ENCODE data around the gene MRGPRX4.

GRCh38 chr11:18144243-18144642 is 28.4 kb upstream of the MRGPRX4 start:
- TF ChIP-seq CTCF (IDR thresholded peaks at IDR 0.05; ENCODE audit: low read depth, low read length, poor library complexity, severe bottlenecking) (no peak), EZH2phosphoT487 (IDR thresholded peaks at IDR 0.05; ENCODE audit: borderline replicate concordance, low read length) (no peak)

Data from DOHH2 (cell line).